Lower leg skin (tissue), 3 donors: ENCODE results near the gene NADK2.

Experiments used
- POLR2A ChIP-seq, 2 donors: fragments of 450-650 bp; IDR thresholded peaks; one replicate each; pipeline ENCODE4 v1.6.1; 2016 to 2017; ENCODE audit warnings: antibody characterized with exemption in 2 of 2, mild to moderate bottlenecking in 1 of 2, moderate library complexity in 1 of 2
- TF ChIP-seq, protein P1 (sequence below), 3 donors: fragments of 450-650 bp; IDR thresholded peaks; one replicate each; pipeline ENCODE4 v1.5.1; 2016; ENCODE audit warnings: antibody characterized with exemption in 3 of 3, mild to moderate bottlenecking in 3 of 3, moderate library complexity in 2 of 3

GRCh38 chr5:36270175-36270574, 28.4 kb upstream of the NADK2 start:
- no peak for TF ChIP-seq POLR2A (IDR thresholded peaks at IDR 0.05)
- TF ChIP-seq, protein P1, sequence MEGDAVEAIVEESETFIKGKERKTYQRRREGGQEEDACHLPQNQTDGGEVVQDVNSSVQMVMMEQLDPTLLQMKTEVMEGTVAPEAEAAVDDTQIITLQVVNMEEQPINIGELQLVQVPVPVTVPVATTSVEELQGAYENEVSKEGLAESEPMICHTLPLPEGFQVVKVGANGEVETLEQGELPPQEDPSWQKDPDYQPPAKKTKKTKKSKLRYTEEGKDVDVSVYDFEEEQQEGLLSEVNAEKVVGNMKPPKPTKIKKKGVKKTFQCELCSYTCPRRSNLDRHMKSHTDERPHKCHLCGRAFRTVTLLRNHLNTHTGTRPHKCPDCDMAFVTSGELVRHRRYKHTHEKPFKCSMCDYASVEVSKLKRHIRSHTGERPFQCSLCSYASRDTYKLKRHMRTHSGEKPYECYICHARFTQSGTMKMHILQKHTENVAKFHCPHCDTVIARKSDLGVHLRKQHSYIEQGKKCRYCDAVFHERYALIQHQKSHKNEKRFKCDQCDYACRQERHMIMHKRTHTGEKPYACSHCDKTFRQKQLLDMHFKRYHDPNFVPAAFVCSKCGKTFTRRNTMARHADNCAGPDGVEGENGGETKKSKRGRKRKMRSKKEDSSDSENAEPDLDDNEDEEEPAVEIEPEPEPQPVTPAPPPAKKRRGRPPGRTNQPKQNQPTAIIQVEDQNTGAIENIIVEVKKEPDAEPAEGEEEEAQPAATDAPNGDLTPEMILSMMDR (IDR thresholded peaks at IDR 0.05), result no peak
